Neural cell (in vitro differentiated cells): ENCODE data around the gene FBLL1. TPM values are rescaled to one million over a fixed set of nuclear protein-coding genes. Genes with fewer than 3 reads are reported as not detected.
A peak's percentile ranks its signal among the peaks of the same experiment; 100 is the strongest.

Experiments
- H2AFZ ChIP-seq: fragments of 200-600, 300-800 bp; sonication (generic), shearing (Covaris generic); 2 replicates; pipeline ENCODE4 v1.6.0; 2014; ENCODE audit warnings: low read depth, mild to moderate bottlenecking, antibody characterized with exemption, low read length, moderate library complexity
- H3F3A ChIP-seq: fragments of 200-600 bp; shearing (Covaris generic); 2 replicates; pipeline ENCODE4 v1.6.1; 2016; ENCODE audit warnings: mild to moderate bottlenecking, moderate library complexity, mixed read lengths, antibody characterized with exemption, low read length; ENCODE audit not compliant: insufficient read depth, poor library complexity, severe bottlenecking
- H3K27ac ChIP-seq: fragments of 200-600, 300-800 bp; sonication (generic), shearing (Covaris generic); 2 replicates; pipeline ENCODE4 v1.5.1; 2014; ENCODE audit warnings: mild to moderate bottlenecking, low read length, moderate library complexity
- H3K27me3 ChIP-seq: fragments of 300-800, 200-600 bp; sonication (generic), shearing (Covaris generic); 2 replicates; pipeline ENCODE4 v1.6.0; 2014; ENCODE audit warnings: mild to moderate bottlenecking, low read depth, low read length, moderate library complexity; ENCODE audit not compliant: insufficient read depth
- H3K36me3 ChIP-seq: fragments of 300-800, 200-600 bp; sonication (generic), shearing (Covaris generic); 2 replicates; pipeline ENCODE4 v1.5.1; 2014; ENCODE audit warnings: mild to moderate bottlenecking, antibody characterized with exemption, low read length, moderate library complexity; ENCODE audit not compliant: insufficient read depth
- H3K4me2 ChIP-seq: fragments of 300-800, 200-600 bp; sonication (generic), shearing (Covaris generic); 2 replicates; pipeline ENCODE4 v1.6.0; 2014; ENCODE audit warnings: mild to moderate bottlenecking, low read length
- H3K4me3 ChIP-seq: fragments of 300-800, 200-600 bp; sonication (generic), shearing (Covaris generic); 2 replicates; pipeline ENCODE4 v1.5.1; 2014; ENCODE audit warnings: mild to moderate bottlenecking, low read length, moderate library complexity
- H3K79me2 ChIP-seq: fragments of 200-600 bp; shearing (Covaris generic); replicated peaks from 2 replicates; pipeline ENCODE4 v1.6.0; 2014; ENCODE audit warnings: mild to moderate bottlenecking, low read length, moderate library complexity; ENCODE audit not compliant: insufficient read depth
- H3K9ac ChIP-seq: fragments of 300-800, 200-600 bp; sonication (generic), shearing (Covaris generic); 2 replicates; pipeline ENCODE4 v1.6.1; 2016; ENCODE audit warnings: mild to moderate bottlenecking, low read length, mixed read lengths
- H3K9me2 ChIP-seq: fragments of 200-600 bp; shearing (Covaris generic); 2 replicates; pipeline ENCODE4 v1.6.1; 2016; ENCODE audit warnings: mild to moderate bottlenecking, low read length, mixed read lengths; ENCODE audit not compliant: insufficient read depth
- H3K9me3 ChIP-seq: fragments of 200-600, 300-800 bp; sonication (generic), shearing (Covaris generic); 2 replicates; pipeline ENCODE4 v1.6.1; 2016; ENCODE audit warnings: mild to moderate bottlenecking, mixed run types, low read length, moderate library complexity, mixed read lengths
- H4K20me1 ChIP-seq: fragments of 200-600 bp; shearing (Covaris generic); 2 replicates; pipeline ENCODE4 v1.6.1; 2016; ENCODE audit warnings: mild to moderate bottlenecking, mixed run types; ENCODE audit not compliant: insufficient read depth
- EP300 ChIP-seq: fragments of 450-650 bp; conservative IDR thresholded peaks from 2 replicates; pipeline ENCODE4 v1.6.1; 2014; ENCODE audit warnings: antibody characterized with exemption, mild to moderate bottlenecking, moderate library complexity; ENCODE audit not compliant: poor library complexity, severe bottlenecking
- EZH2 ChIP-seq: fragments of 200-600, 300-800 bp; shearing (Covaris generic), sonication (generic); IDR thresholded peaks from 2 replicates; pipeline ENCODE4 v1.6.1; 2014; ENCODE audit warnings: antibody characterized with exemption, low read length, borderline replicate concordance, mild to moderate bottlenecking; ENCODE audit not compliant: insufficient read depth, poor library complexity, severe bottlenecking
- MXI1 ChIP-seq: fragments of 450-650 bp; conservative IDR thresholded peaks from 2 replicates; pipeline ENCODE4 v1.6.1; 2014; ENCODE audit warnings: antibody characterized with exemption, mild to moderate bottlenecking; ENCODE audit not compliant: poor library complexity, severe bottlenecking
- POLR2AphosphoS5 ChIP-seq: IDR thresholded peaks from 2 replicates; pipeline ENCODE4 v1.6.1; 2012
- RAD21 ChIP-seq: fragments of 450-650 bp; conservative IDR thresholded peaks from 2 replicates; pipeline ENCODE4 v1.6.1; 2014; ENCODE audit warnings: antibody characterized with exemption, mild to moderate bottlenecking, moderate library complexity
- SMC3 ChIP-seq: fragments of 450-650 bp; conservative IDR thresholded peaks from 2 replicates; pipeline ENCODE4 v1.6.1; 2014; ENCODE audit warnings: antibody characterized with exemption, mild to moderate bottlenecking, moderate library complexity; ENCODE audit not compliant: poor library complexity
- TAF1 ChIP-seq: IDR thresholded peaks from 2 replicates; pipeline ENCODE4 v1.6.1; 2012; ENCODE audit warnings: low read depth
- polyA plus RNA-seq: library from polyadenylated mRNA; depleted of rRNA; stranded (reverse); fragments of >200 nt; gene quantifications from 2 replicates; pipeline ENCODE4 v1.2.3, GENCODE V29; 2014
- TF ChIP-seq, protein P1 (sequence below): IDR thresholded peaks from 2 replicates; pipeline ENCODE4 v1.6.1; 2012; ENCODE audit warnings: borderline replicate concordance
- TF ChIP-seq, protein P2 (sequence below): fragments of 450-650 bp; IDR thresholded peaks from 2 replicates; pipeline ENCODE4 v1.5.1; 2014; ENCODE audit warnings: antibody characterized with exemption, mild to moderate bottlenecking, moderate library complexity; ENCODE audit not compliant: poor library complexity, severe bottlenecking

Gene FBLL1
- polyA plus RNA-seq, 1 donor from 2014 or later = 63.7 TPM

- Histone ChIP-seq H4K20me1 (peaks cover 12% of the 10 kb centered on the region), H3F3A (peaks cover 4% of the 10 kb centered on the region), H3K4me3 (peak overlapping the region; percentile 97), H3K9ac (peak overlapping the region; percentile 97), H3K4me2 (peak overlapping the region; percentile 58), H3K9me2 (no peaks in the 10 kb centered on the region), H3K27ac (peak overlapping the region; percentile 97), H2AFZ (peak overlapping the region; percentile 54), H3K9me3 (no peaks in the 10 kb centered on the region), H3K79me2 (peaks cover 44% of the 10 kb centered on the region), H3K36me3 (no peaks in the 10 kb centered on the region), H3K27me3 (no peaks in the 10 kb centered on the region)
- TF ChIP-seq EP300 (no peak), MXI1 (peak; percentile 34), EZH2 (no peak), TAF1 (peak; percentile 96), RAD21 (no peak), POLR2AphosphoS5 (peak; percentile 92)
- TF ChIP-seq, protein P1, sequence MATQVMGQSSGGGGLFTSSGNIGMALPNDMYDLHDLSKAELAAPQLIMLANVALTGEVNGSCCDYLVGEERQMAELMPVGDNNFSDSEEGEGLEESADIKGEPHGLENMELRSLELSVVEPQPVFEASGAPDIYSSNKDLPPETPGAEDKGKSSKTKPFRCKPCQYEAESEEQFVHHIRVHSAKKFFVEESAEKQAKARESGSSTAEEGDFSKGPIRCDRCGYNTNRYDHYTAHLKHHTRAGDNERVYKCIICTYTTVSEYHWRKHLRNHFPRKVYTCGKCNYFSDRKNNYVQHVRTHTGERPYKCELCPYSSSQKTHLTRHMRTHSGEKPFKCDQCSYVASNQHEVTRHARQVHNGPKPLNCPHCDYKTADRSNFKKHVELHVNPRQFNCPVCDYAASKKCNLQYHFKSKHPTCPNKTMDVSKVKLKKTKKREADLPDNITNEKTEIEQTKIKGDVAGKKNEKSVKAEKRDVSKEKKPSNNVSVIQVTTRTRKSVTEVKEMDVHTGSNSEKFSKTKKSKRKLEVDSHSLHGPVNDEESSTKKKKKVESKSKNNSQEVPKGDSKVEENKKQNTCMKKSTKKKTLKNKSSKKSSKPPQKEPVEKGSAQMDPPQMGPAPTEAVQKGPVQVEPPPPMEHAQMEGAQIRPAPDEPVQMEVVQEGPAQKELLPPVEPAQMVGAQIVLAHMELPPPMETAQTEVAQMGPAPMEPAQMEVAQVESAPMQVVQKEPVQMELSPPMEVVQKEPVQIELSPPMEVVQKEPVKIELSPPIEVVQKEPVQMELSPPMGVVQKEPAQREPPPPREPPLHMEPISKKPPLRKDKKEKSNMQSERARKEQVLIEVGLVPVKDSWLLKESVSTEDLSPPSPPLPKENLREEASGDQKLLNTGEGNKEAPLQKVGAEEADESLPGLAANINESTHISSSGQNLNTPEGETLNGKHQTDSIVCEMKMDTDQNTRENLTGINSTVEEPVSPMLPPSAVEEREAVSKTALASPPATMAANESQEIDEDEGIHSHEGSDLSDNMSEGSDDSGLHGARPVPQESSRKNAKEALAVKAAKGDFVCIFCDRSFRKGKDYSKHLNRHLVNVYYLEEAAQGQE = peak; percentile 92
Measured at GRCh38 chr5:168579488-168580226, 50.6 kb downstream of the FBLL1 start.

GRCh38 chr5:168580227-168580508, 51.1 kb downstream of the FBLL1 start:
- Histone ChIP-seq H3K36me3 (no peaks in the 10 kb centered on the region), H3K9me2 (no peaks in the 10 kb centered on the region), H3K4me2 (peak overlapping the region; percentile 58), H3K27ac (peak overlapping the region; percentile 97), H3K4me3 (peak overlapping the region; percentile 97), H3K9ac (peak overlapping the region; percentile 84), H2AFZ (peak overlapping the region; percentile 54), H4K20me1 (peaks cover 12% of the 10 kb centered on the region), H3K79me2 (peaks cover 39% of the 10 kb centered on the region), H3K27me3 (no peaks in the 10 kb centered on the region), H3F3A (peaks cover 4% of the 10 kb centered on the region), H3K9me3 (no peaks in the 10 kb centered on the region)
- TF ChIP-seq TAF1 = no peak
- TF ChIP-seq, protein P2, sequence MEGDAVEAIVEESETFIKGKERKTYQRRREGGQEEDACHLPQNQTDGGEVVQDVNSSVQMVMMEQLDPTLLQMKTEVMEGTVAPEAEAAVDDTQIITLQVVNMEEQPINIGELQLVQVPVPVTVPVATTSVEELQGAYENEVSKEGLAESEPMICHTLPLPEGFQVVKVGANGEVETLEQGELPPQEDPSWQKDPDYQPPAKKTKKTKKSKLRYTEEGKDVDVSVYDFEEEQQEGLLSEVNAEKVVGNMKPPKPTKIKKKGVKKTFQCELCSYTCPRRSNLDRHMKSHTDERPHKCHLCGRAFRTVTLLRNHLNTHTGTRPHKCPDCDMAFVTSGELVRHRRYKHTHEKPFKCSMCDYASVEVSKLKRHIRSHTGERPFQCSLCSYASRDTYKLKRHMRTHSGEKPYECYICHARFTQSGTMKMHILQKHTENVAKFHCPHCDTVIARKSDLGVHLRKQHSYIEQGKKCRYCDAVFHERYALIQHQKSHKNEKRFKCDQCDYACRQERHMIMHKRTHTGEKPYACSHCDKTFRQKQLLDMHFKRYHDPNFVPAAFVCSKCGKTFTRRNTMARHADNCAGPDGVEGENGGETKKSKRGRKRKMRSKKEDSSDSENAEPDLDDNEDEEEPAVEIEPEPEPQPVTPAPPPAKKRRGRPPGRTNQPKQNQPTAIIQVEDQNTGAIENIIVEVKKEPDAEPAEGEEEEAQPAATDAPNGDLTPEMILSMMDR = no peak
- no peak for TF ChIP-seq MXI1
- TF ChIP-seq EP300 = no peak
- no peak for TF ChIP-seq SMC3
- no peak for TF ChIP-seq POLR2AphosphoS5
- TF ChIP-seq RAD21 = no peak
- no peak for TF ChIP-seq EZH2
- TF ChIP-seq, protein P1 = no peak
